AG09319 (cell line): Measurements from ENCODE around the gene AMIGO1.

Experiments
- DNase-seq: peaks from one replicate; pipeline ENCODE4 v3.0.0-alpha.2; 2010; ENCODE audit warnings: low read depth; ENCODE audit errors: extremely low read depth
- CTCF ChIP-seq: IDR thresholded peaks from 2 replicates; pipeline ENCODE4 v1.5.1; 2011; ENCODE audit warnings: low read depth, mild to moderate bottlenecking, inconsistent platforms, low read length, moderate library complexity

AMIGO1 gene

GRCh38 chr1:109482242-109482641 is 27.3 kb downstream of the AMIGO1 start:
- no peak for DNase-seq
- TF ChIP-seq CTCF: no peak

- DNase-seq: no peak
- no peak for TF ChIP-seq CTCF
Measured at GRCh38 chr1:109481646-109482045, 27.9 kb downstream of the AMIGO1 start.

- no peak for TF ChIP-seq CTCF
- no peak for DNase-seq
Measured at GRCh38 chr1:109479901-109480300, 29.6 kb downstream of the AMIGO1 start.

- no peak for DNase-seq
Measured at GRCh38 chr1:109479311-109479710, 30.2 kb downstream of the AMIGO1 start.

GRCh38 chr1:109478806-109479205 is 30.7 kb downstream of the AMIGO1 start:
- DNase-seq: no peak
- no peak for TF ChIP-seq CTCF

More at GRCh38 chr1:109479311-109479710, 30.2 kb downstream of the AMIGO1 start:
- TF ChIP-seq CTCF: no peak

GRCh38 chr1:109477821-109478220 is 31.7 kb downstream of the AMIGO1 start:
- DNase-seq: no peak

GRCh38 chr1:109476825-109477224 is 32.7 kb downstream of the AMIGO1 start:
- no peak for DNase-seq
- no peak for TF ChIP-seq CTCF

More at GRCh38 chr1:109477821-109478220, 31.7 kb downstream of the AMIGO1 start:
- no peak for TF ChIP-seq CTCF
